ENCODE measurements around the gene CHMP4A. TPM values are rescaled to one million over a fixed set of nuclear protein-coding genes. Genes with fewer than 3 reads are reported as not detected.

Gene CHMP4A
- polyA plus RNA-seq, 1 experiment: 36.3 TPM

GRCh38 chr14:24177891-24178290 is 35.4 kb downstream of the CHMP4A start:
- no peak overlapping the region for H3K4me3 ChIP-seq (ENCODE audit: low read depth, low read length)
- H3K27me3 ChIP-seq (ENCODE audit: control insufficient read depth, insufficient read depth, low read length): no peaks in the 10 kb centered on the region
- no peak for DNase-seq (ENCODE audit: low read depth)
- H3K36me3 ChIP-seq (ENCODE audit: control insufficient read depth, insufficient read depth, low read length): peaks cover 46% of the 10 kb centered on the region
- CTCF ChIA-PET: interaction anchor here (1.1 kb wide), 1 partner anchor 129 kb away, joined by 4 read pairs; no protein-coding TSS in a partner anchor
- POLR2A ChIA-PET: no interaction called here
- TF ChIP-seq CTCF (IDR thresholded peaks at IDR 0.05; ENCODE audit: insufficient read depth, low read depth, low read length): no peak

- ChIA-PET POLR2A (no interaction called here), CTCF (interaction anchor here (0.9 to 1.1 kb wide), 2 partner anchors 16 to 130 kb away, joined by 3 to 4 read pairs; partner anchors contain the start of gene IRF9)
- DNase-seq (ENCODE audit: low read depth): no peak
- Histone ChIP-seq H3K4me3 (ENCODE audit: low read depth, low read length) (no peak overlapping the region), H3K27me3 (ENCODE audit: control insufficient read depth, insufficient read depth, low read length) (no peaks in the 10 kb centered on the region), H3K36me3 (ENCODE audit: control insufficient read depth, insufficient read depth, low read length) (peaks cover 43% of the 10 kb centered on the region)
- TF ChIP-seq CTCF (IDR thresholded peaks at IDR 0.05; ENCODE audit: insufficient read depth, low read depth, low read length): no peak
Observed at GRCh38 chr14:24177041-24177825, 36.1 kb downstream of the CHMP4A start.

DNA sequence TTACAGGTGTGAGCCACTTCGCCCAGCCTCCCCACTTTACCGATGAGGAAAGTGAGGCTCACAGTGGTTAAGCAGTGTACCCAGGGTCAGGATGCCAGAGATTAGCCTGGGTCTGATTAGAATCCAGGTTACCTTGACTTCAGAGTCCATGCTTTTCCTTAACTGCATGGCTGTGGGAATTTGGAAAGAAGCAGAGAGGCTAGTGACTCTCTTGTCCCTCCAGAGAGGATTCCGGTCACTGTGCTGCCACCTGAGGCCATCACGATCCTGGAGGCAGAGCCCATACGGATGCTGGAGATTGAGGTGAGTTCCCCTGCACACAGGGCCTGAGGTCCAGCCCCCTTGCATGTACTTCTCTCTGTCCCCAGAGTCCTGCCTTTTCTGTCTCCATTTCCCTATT is 36.7 kb downstream of the CHMP4A start:
- Histone ChIP-seq H3K36me3 (ENCODE audit: control insufficient read depth, insufficient read depth, low read length) (peaks cover 41% of the 10 kb centered on the region), H3K4me3 (ENCODE audit: low read depth, low read length) (no peak overlapping the region), H3K27me3 (ENCODE audit: control insufficient read depth, insufficient read depth, low read length) (no peaks in the 10 kb centered on the region)
- ChIA-PET CTCF (interaction anchor here (1.1 to 1.6 kb wide), 2 partner anchors 15 to 131 kb away, joined by 4 to 5 read pairs; partner anchors contain the start of gene IRF9), POLR2A (interaction anchor here (0.6 kb wide), 1 partner anchor 1205 kb away, joined by 6 read pairs; no protein-coding TSS in a partner anchor)
- no peak for TF ChIP-seq CTCF (IDR thresholded peaks at IDR 0.05; ENCODE audit: insufficient read depth, low read depth, low read length)
- DNase-seq (ENCODE audit: low read depth): no peak

- POLR2A ChIA-PET: no interaction called here
- no peak for TF ChIP-seq CTCF (IDR thresholded peaks at IDR 0.05; ENCODE audit: insufficient read depth, low read depth, low read length)
- Histone ChIP-seq H3K36me3 (ENCODE audit: control insufficient read depth, insufficient read depth, low read length) (peaks cover 22% of the 10 kb centered on the region), H3K4me3 (ENCODE audit: low read depth, low read length) (no peak overlapping the region), H3K27me3 (ENCODE audit: control insufficient read depth, insufficient read depth, low read length) (no peaks in the 10 kb centered on the region)
- no peak for DNase-seq (ENCODE audit: low read depth)
- CTCF ChIA-PET: interaction anchor here (3.1 kb wide), 1 partner anchor 11 kb away, joined by 12 read pairs; the partner anchor contains the start of gene IRF9
Observed at GRCh38 chr14:24172871-24173281, 40.4 kb downstream of the CHMP4A start.

- Histone ChIP-seq H3K4me3 (ENCODE audit: low read depth, low read length) (no peak overlapping the region), H3K27me3 (ENCODE audit: control insufficient read depth, insufficient read depth, low read length) (no peaks in the 10 kb centered on the region), H3K36me3 (ENCODE audit: control insufficient read depth, insufficient read depth, low read length) (peaks cover 21% of the 10 kb centered on the region)
- CTCF ChIA-PET: interaction anchor here (3.1 kb wide), 1 partner anchor 11 kb away, joined by 12 read pairs; the partner anchor contains the start of gene IRF9
- no peak for TF ChIP-seq CTCF (IDR thresholded peaks at IDR 0.05; ENCODE audit: insufficient read depth, low read depth, low read length)
- no peak for DNase-seq (ENCODE audit: low read depth)
- POLR2A ChIA-PET: no interaction called here
Observed at GRCh38 chr14:24172261-24172860, 40.9 kb downstream of the CHMP4A start.

Measured in BJ (cell line).